Heart right ventricle (tissue), 16 donors: ENCODE results near the gene SMARCAL1. TPM values are rescaled to one million over a fixed set of nuclear protein-coding genes. Genes with fewer than 3 reads are reported as not detected.
A peak's percentile ranks its signal among the peaks of the same experiment; 100 is the strongest.

Source experiments
- ATAC-seq, 8 donors: fragments of 200-7000 bp; cut with Tn5 transposase; one replicate each; pipeline ENCODE4 v1.9.1; 2020; ENCODE audit warnings: mild to moderate bottlenecking in 8 of 8, moderate library complexity in 8 of 8, moderate number of reproducible peaks in 1 of 8
- DNase-seq, 2 donors: peaks; one replicate each; pipeline ENCODE4 v3.0.0-alpha.2; 2020
- H3K27ac ChIP-seq, 10 donors: fragments of 200-600 bp; sonication (generic) in 2 of 10; one replicate each; pipeline versions ENCODE4 v1.5.0 to v1.8.0; 2020 to 2022; ENCODE audit warnings: mild to moderate bottlenecking in 3 of 10
- H3K27me3 ChIP-seq, 7 donors: fragments of 200-600 bp; one replicate each; pipeline ENCODE4 v1.8.0; 2021 to 2022; ENCODE audit warnings: mild to moderate bottlenecking in 2 of 7
- H3K36me3 ChIP-seq, 9 donors: fragments of 200-600 bp; sonication (generic) in 1 of 9; one replicate each; pipeline versions ENCODE4 v1.5.0 to v1.8.0; 2020 to 2022; ENCODE audit warnings: mild to moderate bottlenecking in 2 of 9
- H3K4me1 ChIP-seq, 9 donors: fragments of 200-600 bp; sonication (generic) in 1 of 9; one replicate each; pipeline versions ENCODE4 v1.5.0 to v1.8.0; 2020 to 2022; ENCODE audit warnings: mild to moderate bottlenecking in 4 of 9
- H3K4me3 ChIP-seq, 10 donors: fragments of 200-600 bp; sonication (generic) in 2 of 10; one replicate each; pipeline versions ENCODE4 v1.5.0 to v1.8.0; 2020 to 2022; ENCODE audit warnings: mild to moderate bottlenecking in 7 of 10, moderate library complexity in 2 of 10
- H3K9me3 ChIP-seq, 11 donors: fragments of 200-600 bp in 10 of 11; sonication (generic) in 2 of 11; one replicate each; pipeline versions ENCODE4 v1.5.0 to v1.8.0; 2013 to 2022; ENCODE audit warnings: mild to moderate bottlenecking in 2 of 11, control low read depth in 1 of 11, moderate library complexity in 1 of 11
- CTCF ChIP-seq, 9 donors: fragments of 200-600 bp; sonication (generic) in 2 of 9; IDR thresholded peaks; one replicate each; pipeline versions ENCODE4 v1.5.0 to v1.8.0; 2021 to 2022; ENCODE audit warnings: antibody characterized with exemption in 9 of 9, mild to moderate bottlenecking in 5 of 9, moderate library complexity in 1 of 9
- WGBS, 2 donors: extraction: QIAGEN DNeasy Blood & Tissue Kit; methylation state at CpG; one replicate each; pipeline ENCODE4 v1.1.7; 2013; ENCODE audit warnings: inconsistent platforms in 1 of 2; 5-methylcytosine and 5-hydroxymethylcytosine counted together
- intact Hi-C, 10 donors: fragments of 100-400 bp; cut with DNase I; formaldehyde crosslinking; loops; one replicate each; pipeline versions ENCODE4 v1.11.1 to v1.14.2; 2022
- polyA plus RNA-seq, 2 donors: library from polyadenylated mRNA; stranded (reverse); fragments of 200-250 nt; gene quantifications; one replicate each; pipeline ENCODE4 v1.2.3, GENCODE V29; 2013
- total RNA-seq, 10 donors: library from RNA; stranded (reverse); fragmentation: NEBNext Ultra II Directional in 3 of 10; extraction: Animal tissue kit (Norgen Biotek cat#: 25700) in 3 of 10; gene quantifications; one replicate each; pipeline versions ENCODE4 v1.2.1 to v1.2.4, GENCODE V29; 2021 to 2023
- donor health status: Arrhythmogenic right ventricular cardiomyopathy.
- donor health status: ischemic (EF 13 %, LVEDD 7.1; RV severe dilation, severe dysfunction).
- donor health status: healthy with polysubstance abuse.
- donor health status: DM: no; HTN: yes; CAD: no.
- donor health status: DM: no; HTN: no; CAD: no.
- donor health status: ischemic (EF 25% LVEDD 6.9; RV normal size, moderate dysfunction).
- donor health status: ischemic (EF 25% LVEDD 5.7; RV mildly dilated, moderate dysfunction).
- donor health status: healthy.
- donor health status: DM: yes; HTN: yes; CAD: no.
- donor health status: Ischemic cardiomyopathy.
- donor health status: ischemic (EF 35%, LVEDD 5.7; RV mildly dilated, moderate dysfunction).
- donor health status: nonischemic (EF 11% LVEDD 7.7; RV severe dilation, severe dysfunction).
- donor health status: DM: yes; HTN: yes; CAD: no.
- donor health status: PGD.
- donor health status: ischemic (EF 29% LVEDD 5.4; RV normal size, mild dysfunction).
- donor health status: nonischemic (EF 23%, LVEDD 6.1; RV moderate dilation, normal function).

SMARCAL1 gene
- total and polyA plus RNA-seq, 12 donors = 3.8 to 14.8 (median 9.6) TPM

GRCh38 chr2:216477283-216478035 lies 65.2 kb downstream of the SMARCAL1 start:
- Histone ChIP-seq H3K27me3 (no peaks in the 10 kb centered on the region), H3K36me3 (peaks cover 0 to 88% (median 28%) of the 10 kb centered on the region in 9 donors), H3K27ac (peak overlapping the region in 1 of 10 donors; percentile 54), H3K4me1 (peaks cover 0 to 33% (median 0%) of the 10 kb centered on the region in 9 donors), H3K4me3 (no peak overlapping the region), H3K9me3 (no peaks in the 10 kb centered on the region)
- no peak for TF ChIP-seq CTCF (IDR thresholded peaks at IDR 0.05)
- DNase-seq = no peak
- 75 to 94% methylated on average over 2 of the region's 2 CpGs for WGBS, 2 donors
- ATAC-seq = no peak
- intact Hi-C loops = no loop called here

- intact Hi-C loops = no loop called here
- ATAC-seq = peak in 7 of 8 donors; percentile 20 to 76 (median 44)
- 62 to 68% methylated on average over 3 of the region's 3 CpGs for WGBS, 2 donors
- Histone ChIP-seq H3K4me1 (peaks cover 0 to 33% (median 0%) of the 10 kb centered on the region in 9 donors), H3K27ac (peak overlapping the region in 1 of 10 donors; percentile 54), H3K9me3 (no peaks in the 10 kb centered on the region), H3K27me3 (no peaks in the 10 kb centered on the region), H3K36me3 (peaks cover 0 to 95% (median 30%) of the 10 kb centered on the region in 9 donors), H3K4me3 (no peak overlapping the region)
- TF ChIP-seq CTCF (IDR thresholded peaks at IDR 0.05) = no peak
- no peak for DNase-seq
Measured at GRCh38 chr2:216478151-216478550, 65.9 kb downstream of the SMARCAL1 start.

GRCh38 chr2:216478791-216479190 lies 66.5 kb downstream of the SMARCAL1 start:
- ATAC-seq (no peak), DNase-seq (no peak)
- no peaks in the 10 kb centered on the region for H3K9me3 ChIP-seq
- 98 to 100% methylated on average over 1 of the region's 1 CpG for WGBS, 2 donors
- no peak for TF ChIP-seq CTCF (IDR thresholded peaks at IDR 0.05)
- no peaks in the 10 kb centered on the region for H3K27me3 ChIP-seq
- intact Hi-C loops = no loop called here
- H3K4me1 ChIP-seq = peaks cover 0 to 33% (median 0%) of the 10 kb centered on the region in 9 donors
- no peak overlapping the region for H3K4me3 ChIP-seq
- H3K36me3 ChIP-seq = peaks cover 0 to 96% (median 30%) of the 10 kb centered on the region in 9 donors
- H3K27ac ChIP-seq = peak overlapping the region in 1 of 10 donors; percentile 15

GRCh38 chr2:216480221-216480620 lies 67.9 kb downstream of the SMARCAL1 start:
- no peaks in the 10 kb centered on the region for H3K27me3 ChIP-seq
- no peak for ATAC-seq
- WGBS, 2 donors = 93 to 95% methylated on average over 3 of the region's 3 CpGs
- DNase-seq = no peak
- H3K36me3 ChIP-seq = peaks cover 0 to 86% (median 29%) of the 10 kb centered on the region in 9 donors
- no peak for TF ChIP-seq CTCF (IDR thresholded peaks at IDR 0.05)
- no peak overlapping the region for H3K27ac ChIP-seq
- no peaks in the 10 kb centered on the region for H3K9me3 ChIP-seq
- H3K4me3 ChIP-seq = no peak overlapping the region
- intact Hi-C loops = no loop called here
- peaks cover 0 to 30% (median 0%) of the 10 kb centered on the region in 9 donors for H3K4me1 ChIP-seq
